ENCODE measurements around the gene CENPF. TPM values are rescaled to one million over a fixed set of nuclear protein-coding genes. Genes with fewer than 3 reads are reported as not detected.
"Not testable (repeated sequence)": the region's sequence is repeated elsewhere in the genome, so short reads cannot be mapped to it uniquely, and the experiment has no call there.

The CENPF gene
- polyA plus RNA-seq, 1 donor from 2014 or later, result 5.4 TPM

GRCh38 chr1:214574598-214575411 lies 28.2 kb upstream of the CENPF start:
- Histone ChIP-seq H3K79me2 (replicated peaks; ENCODE audit: insufficient read depth, low read length) (no peaks in the 10 kb centered on the region), H3F3A (ENCODE audit: insufficient read depth, low read length, poor library complexity, severe bottlenecking) (no peaks in the 10 kb centered on the region), H3K9ac (ENCODE audit: low read length) (no peak overlapping the region), H3K4me3 (ENCODE audit: low read length) (no peak overlapping the region), H3K9me3 (ENCODE audit: low read length) (peaks cover 3% of the 10 kb centered on the region), H3K36me3 (ENCODE audit: insufficient read depth, low read length) (no peaks in the 10 kb centered on the region), H3K4me2 (ENCODE audit: low read length) (no peak overlapping the region), H3K9me2 (ENCODE audit: insufficient read depth, low read length) (no peaks in the 10 kb centered on the region), H2AFZ (ENCODE audit: low read depth, low read length) (no peak overlapping the region), H3K27me3 (ENCODE audit: insufficient read depth, low read depth, low read length) (no peaks in the 10 kb centered on the region), H4K20me1 (ENCODE audit: insufficient read depth) (no peaks in the 10 kb centered on the region), H3K27ac (ENCODE audit: low read length) (no peak overlapping the region)
- TF ChIP-seq EZH2 (IDR thresholded peaks at IDR 0.05; ENCODE audit: borderline replicate concordance, insufficient read depth, low read length, poor library complexity, severe bottlenecking) (no peak), SMC3 (conservative IDR thresholded peaks at IDR 0.05; ENCODE audit: poor library complexity) (no peak), MXI1 (conservative IDR thresholded peaks at IDR 0.05; ENCODE audit: poor library complexity, severe bottlenecking) (no peak), RAD21 (conservative IDR thresholded peaks at IDR 0.05) (no peak), POLR2AphosphoS5 (IDR thresholded peaks at IDR 0.05) (no peak), EP300 (conservative IDR thresholded peaks at IDR 0.05; ENCODE audit: poor library complexity, severe bottlenecking) (no peak), TAF1 (IDR thresholded peaks at IDR 0.05; ENCODE audit: low read depth) (no peak), REST (IDR thresholded peaks at IDR 0.05; ENCODE audit: borderline replicate concordance) (no peak), CTCF (IDR thresholded peaks at IDR 0.05; ENCODE audit: poor library complexity, severe bottlenecking) (no peak)

GRCh38 chr1:214576120-214576519 lies 26.9 kb upstream of the CENPF start:
- H3K9me3 ChIP-seq (ENCODE audit: low read length); H2AFZ ChIP-seq (ENCODE audit: low read depth, low read length); H4K20me1 ChIP-seq (ENCODE audit: insufficient read depth); H3K4me2 ChIP-seq (ENCODE audit: low read length); H3K27ac ChIP-seq (ENCODE audit: low read length); H3K36me3 ChIP-seq (ENCODE audit: insufficient read depth, low read length); H3K9ac ChIP-seq (ENCODE audit: low read length); H3K4me3 ChIP-seq (ENCODE audit: low read length); H3K27me3 ChIP-seq (ENCODE audit: insufficient read depth, low read depth, low read length); H3K79me2 ChIP-seq (replicated peaks; ENCODE audit: insufficient read depth, low read length); H3F3A ChIP-seq (ENCODE audit: insufficient read depth, low read length, poor library complexity, severe bottlenecking); H3K9me2 ChIP-seq (ENCODE audit: insufficient read depth, low read length): not testable (repeated sequence)

Data from neural cell (in vitro differentiated cells).